NB4 (cell line): ENCODE measurements around the gene MYD88.

Experiments
- CTCF ChIP-seq: IDR thresholded peaks from one replicate; pipeline ENCODE4 v1.5.1; 2012; ENCODE audit warnings: low read depth, low read length
- POLR2A ChIP-seq: IDR thresholded peaks from 2 replicates; pipeline ENCODE4 v1.6.1; 2011; ENCODE audit warnings: mild to moderate bottlenecking; ENCODE audit not compliant: insufficient read length; ENCODE audit errors: extremely low read depth

- TF ChIP-seq CTCF (no peak), POLR2A (no peak)
Measured at GRCh38 chr3:38177181-38177580, 38.7 kb downstream of the MYD88 start.
